GM11168 (cell line): ENCODE measurements around the gene TRIO.

ENCODE experiments used
- in situ Hi-C: fragments of 300-500 bp; cut with MboI; formaldehyde crosslinking; loops from one replicate; pipeline ENCODE4 v1.12.0; 2022; ENCODE audit warnings: low sequenced_read_pairs; ENCODE audit not compliant: unreplicated experiment

TRIO gene

GRCh38 chr5:14164164-14165163, 21.3 kb downstream of the TRIO start:
- in situ Hi-C loops = no loop called here

GRCh38 chr5:14165375-14166106, 22.4 kb downstream of the TRIO start:
- in situ Hi-C loops = no loop called here

DNA sequence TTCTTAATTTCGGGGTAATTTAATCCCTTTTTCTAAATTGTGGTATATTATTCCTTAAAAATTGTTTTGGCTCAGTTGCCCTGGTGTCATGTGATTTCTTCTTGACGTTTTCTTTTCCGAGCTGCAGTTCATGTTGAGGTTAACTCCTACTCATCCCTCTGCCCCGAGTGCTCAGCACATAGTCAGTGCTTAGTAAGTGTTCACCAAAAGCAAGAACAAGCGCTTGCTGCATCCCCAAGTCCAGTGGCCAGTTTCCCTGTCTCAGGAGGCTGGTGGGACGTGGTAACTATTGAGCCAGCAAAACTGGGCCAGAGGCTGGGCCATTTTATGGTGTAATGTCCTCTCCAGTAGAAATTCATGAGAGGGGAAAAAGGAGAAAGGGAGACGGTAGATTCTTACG, 23.3 kb downstream of the TRIO start:
- in situ Hi-C loops = no loop called here

DNA sequence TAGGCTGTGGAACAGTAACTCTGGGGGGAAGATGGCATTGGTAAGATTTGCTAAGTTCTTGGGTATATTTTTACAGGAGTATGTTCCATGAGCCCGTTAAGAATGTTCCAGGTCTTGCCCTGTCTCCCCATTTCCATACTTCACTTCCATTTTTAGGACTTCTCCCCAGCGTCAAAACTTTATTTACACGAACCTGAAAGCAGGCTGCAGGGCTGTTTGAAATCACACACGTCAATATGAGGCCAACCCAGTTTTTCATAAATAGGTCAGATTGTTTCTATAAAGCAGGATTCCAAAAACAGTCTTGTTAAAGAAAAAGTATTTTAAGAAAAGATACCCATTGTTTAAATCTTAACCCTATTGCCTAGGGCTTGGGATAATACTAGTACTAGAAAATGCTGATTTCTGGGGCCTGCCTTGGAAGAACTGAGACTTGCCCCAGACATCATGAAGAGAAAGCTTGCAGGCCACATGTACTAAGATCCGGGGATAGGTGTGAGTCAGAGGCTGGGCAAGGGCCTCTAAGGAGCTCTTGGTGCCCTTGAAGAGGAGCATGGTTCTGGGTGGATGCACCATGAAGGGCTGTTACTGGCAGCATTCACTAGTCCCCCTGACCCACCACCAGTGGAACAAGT, 24.2 kb downstream of the TRIO start:
- in situ Hi-C loops = no loop called here

DNA sequence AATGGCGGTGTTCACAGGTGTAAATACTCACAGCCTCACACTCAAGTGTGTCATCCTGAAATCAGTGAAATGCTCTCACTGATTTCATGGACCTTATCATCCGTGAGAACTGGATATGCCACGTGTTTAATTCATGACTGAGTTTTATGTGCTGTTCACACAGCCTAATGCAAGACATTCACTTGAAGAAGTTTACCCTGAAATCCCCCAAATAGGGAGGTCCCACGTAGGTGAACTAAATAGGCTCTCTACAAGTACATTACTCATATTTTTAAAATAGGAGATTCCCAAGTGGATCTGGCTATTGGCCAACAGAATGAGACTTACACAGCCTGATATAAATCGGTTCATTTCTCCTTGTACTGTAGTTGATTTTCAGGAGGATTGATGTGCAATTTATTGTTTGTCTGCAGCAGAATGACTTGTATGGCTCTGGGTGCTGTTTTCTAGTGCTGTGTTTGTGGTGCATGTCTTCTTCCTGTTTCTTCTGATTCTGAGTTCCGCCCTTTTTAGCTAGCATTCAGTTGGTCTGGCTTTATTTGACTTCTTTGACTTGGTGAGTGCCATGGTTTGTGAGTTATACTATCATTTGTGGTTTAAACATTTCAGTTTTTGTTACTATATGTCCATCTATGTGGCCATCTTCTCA, 25.1 kb downstream of the TRIO start:
- in situ Hi-C loops = no loop called here

DNA sequence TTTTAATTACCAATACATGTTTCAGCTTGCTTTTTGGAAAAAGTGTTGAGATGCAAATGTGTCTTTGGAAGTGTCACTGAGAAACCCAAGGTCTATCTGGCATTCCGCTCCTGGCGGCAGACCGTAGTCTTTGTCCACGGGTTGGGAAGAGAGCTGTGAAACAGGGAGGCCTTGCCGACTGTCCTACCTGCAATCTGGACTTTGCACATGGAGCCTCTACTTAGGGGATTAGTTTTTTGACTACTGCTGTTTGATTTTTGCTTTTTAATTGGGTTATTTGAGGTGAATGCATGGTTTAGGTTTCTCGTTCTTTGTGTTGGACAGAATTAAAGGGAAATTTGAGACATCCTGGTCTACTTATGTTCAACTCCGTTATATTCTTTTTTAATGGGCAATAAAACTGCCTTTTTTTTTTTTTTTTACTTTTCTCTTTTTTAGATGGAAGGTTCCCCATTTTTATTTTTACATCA, 25.7 kb downstream of the TRIO start:
- in situ Hi-C loops = no loop called here

DNA sequence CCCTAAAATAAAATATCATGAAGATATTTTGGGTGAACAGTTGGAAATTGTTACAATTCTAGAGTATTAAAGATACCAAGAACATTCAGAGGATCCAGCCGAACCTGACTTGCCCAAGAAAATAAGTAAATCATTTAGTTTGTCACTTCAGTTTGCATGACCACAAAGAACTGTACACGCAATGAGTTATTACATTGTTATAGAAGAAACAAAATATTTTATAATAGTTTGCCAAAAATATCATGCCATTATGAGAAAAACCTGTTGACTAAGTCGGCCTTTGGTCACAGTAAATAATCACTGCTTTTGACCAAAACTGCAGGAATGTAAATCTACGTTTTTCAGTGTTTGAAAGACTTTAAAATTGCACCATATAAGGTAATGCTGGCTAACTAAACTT, 27.9 kb downstream of the TRIO start:
- in situ Hi-C loops = no loop called here

GRCh38 chr5:14171621-14172020, 28.5 kb downstream of the TRIO start:
- in situ Hi-C loops = no loop called here

- in situ Hi-C loops = no loop called here
Observed at GRCh38 chr5:14172149-14172795, 29.1 kb downstream of the TRIO start.

- in situ Hi-C loops = no loop called here
Observed at GRCh38 chr5:14173377-14174229, 30.5 kb downstream of the TRIO start.

- in situ Hi-C loops = no loop called here
Observed at GRCh38 chr5:14174230-14174636, 31.1 kb downstream of the TRIO start.

DNA sequence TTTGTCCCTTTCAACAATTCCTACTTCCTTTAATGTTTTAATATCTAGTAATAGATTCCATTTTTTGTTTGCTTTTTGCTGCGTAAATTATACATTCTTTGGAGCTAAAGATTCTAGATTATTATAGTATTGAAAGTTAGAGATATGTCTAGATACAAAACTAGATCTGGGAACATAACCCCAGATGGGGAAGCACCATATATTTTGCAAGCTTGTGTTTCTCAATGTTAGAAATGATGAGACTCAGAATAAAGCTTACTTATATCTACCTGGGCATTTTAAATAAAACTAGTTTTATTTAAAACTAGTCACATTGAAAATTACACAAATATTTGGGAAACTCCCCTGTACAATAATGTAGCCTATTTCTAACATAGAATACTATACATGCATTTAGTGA, 32.2 kb downstream of the TRIO start:
- in situ Hi-C loops = no loop called here

- in situ Hi-C loops = no loop called here
Observed at GRCh38 chr5:14176888-14177287, 33.7 kb downstream of the TRIO start.

- in situ Hi-C loops = no loop called here
Observed at GRCh38 chr5:14177634-14178033, 34.5 kb downstream of the TRIO start.

- in situ Hi-C loops = no loop called here
Observed at GRCh38 chr5:14178091-14178490, 34.9 kb downstream of the TRIO start.

DNA sequence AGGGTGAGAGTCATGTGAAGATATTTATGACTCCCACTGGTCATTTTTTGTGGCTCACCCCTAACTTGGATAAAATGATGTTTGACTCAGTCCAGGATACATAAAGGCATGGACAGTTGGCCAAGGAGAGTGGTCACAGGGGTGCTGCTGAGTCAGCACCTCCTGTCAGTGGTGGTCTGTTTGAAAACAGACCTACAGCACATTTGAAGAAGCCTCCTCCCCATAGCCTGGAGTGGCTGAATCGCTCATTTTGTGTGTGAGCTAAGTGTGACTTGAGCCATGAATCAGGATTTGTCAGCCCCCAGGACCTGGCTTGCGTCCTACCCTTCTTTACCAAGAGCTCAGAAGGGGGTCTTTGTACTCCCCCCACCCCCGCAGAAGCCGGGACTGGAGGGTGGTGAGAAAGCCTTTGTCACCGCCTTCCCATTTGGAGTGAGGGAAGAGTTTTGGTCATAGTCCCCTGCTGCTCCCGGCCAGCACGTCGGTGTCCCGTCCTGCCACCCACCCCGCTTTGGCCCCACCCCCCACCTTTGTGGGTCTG, 35.6 kb downstream of the TRIO start:
- in situ Hi-C loops = no loop called here

DNA sequence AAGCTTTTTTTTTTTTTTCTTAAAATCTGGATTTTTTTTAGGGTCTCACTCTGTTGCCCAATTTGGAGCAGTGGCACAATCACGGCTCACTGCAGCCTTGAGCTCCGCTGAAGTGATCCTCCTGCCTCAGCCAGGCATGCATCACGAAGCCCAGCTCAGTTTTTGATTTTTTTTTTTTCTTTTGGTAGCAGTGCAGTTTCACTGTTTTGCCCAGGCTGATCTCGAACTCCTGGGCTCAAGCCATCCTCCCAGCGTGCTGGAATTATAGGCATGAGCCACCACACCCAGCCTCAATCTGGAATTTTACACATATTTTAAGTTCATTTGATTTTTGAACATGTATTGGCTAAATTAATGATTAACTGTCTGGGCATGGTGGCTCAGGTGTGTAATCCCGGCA, 36.3 kb downstream of the TRIO start:
- in situ Hi-C loops = no loop called here

DNA sequence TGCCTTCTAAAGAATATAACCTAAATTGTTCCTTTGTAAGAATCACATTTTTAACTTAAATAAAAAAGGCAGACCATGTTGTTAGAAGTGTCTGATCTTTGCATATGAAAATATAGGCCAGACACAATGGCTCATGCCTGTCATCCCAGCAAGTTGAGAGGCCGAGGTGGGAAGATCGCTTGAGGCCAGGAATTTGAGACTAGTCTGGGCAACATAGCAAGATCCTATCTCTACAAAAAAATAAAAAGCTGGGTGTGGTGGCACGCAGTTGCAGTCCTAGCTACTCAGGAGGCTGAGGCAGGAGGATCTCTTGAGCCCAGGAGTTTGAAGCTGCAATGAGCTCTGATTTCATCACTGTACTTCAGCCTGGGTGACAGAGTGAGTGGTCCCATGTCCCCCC, 37.3 kb downstream of the TRIO start:
- in situ Hi-C loops = no loop called here
